Measurements from ENCODE around the gene RHCG.

Gene RHCG

GRCh38 chr15:89428246-89428645, 68.1 kb downstream of the RHCG start:
- no peak overlapping the region for H3K4me3 Mint-ChIP-seq
- no peak for DNase-seq (ENCODE audit: low spot score in 2 of 2)
- H3K4me1 Mint-ChIP-seq = peaks cover 10% of the 10 kb centered on the region
- no peak for ATAC-seq
- H3K27ac Mint-ChIP-seq = no peak overlapping the region
- H3K36me3 Mint-ChIP-seq = no peaks in the 10 kb centered on the region
- H3K9me3 Mint-ChIP-seq = no peaks in the 10 kb centered on the region

GRCh38 chr15:89426500-89426899, 69.9 kb downstream of the RHCG start:
- no peak for ATAC-seq
- no peak overlapping the region for H3K27ac Mint-ChIP-seq
- peaks cover 10% of the 10 kb centered on the region for H3K4me1 Mint-ChIP-seq
- no peaks in the 10 kb centered on the region for H3K36me3 Mint-ChIP-seq
- no peak for DNase-seq (ENCODE audit: low spot score in 2 of 2)
- no peaks in the 10 kb centered on the region for H3K9me3 Mint-ChIP-seq
- H3K4me3 Mint-ChIP-seq = no peak overlapping the region

- no peaks in the 10 kb centered on the region for H3K9me3 Mint-ChIP-seq
- no peak for DNase-seq (ENCODE audit: low spot score in 2 of 2)
- H3K4me3 Mint-ChIP-seq = no peak overlapping the region
- H3K36me3 Mint-ChIP-seq = no peaks in the 10 kb centered on the region
- no peak for ATAC-seq
- no peak overlapping the region for H3K27ac Mint-ChIP-seq
- H3K4me1 Mint-ChIP-seq = no peaks in the 10 kb centered on the region
Measured at GRCh38 chr15:89423981-89424380, 72.4 kb downstream of the RHCG start.

Data from stimulated activated effector memory CD8-positive, alpha-beta T cell treated with anti-CD3 and anti-CD28 coated beads, Interleukin-12 subunit alpha, Interleukin-12 subunit beta, amount 100 ng/mL, for 72 hours (primary cell).